Smooth muscle cell (in vitro differentiated cells): ENCODE data around the gene ZDHHC20. TPM values are rescaled to one million over a fixed set of nuclear protein-coding genes. Genes with fewer than 3 reads are reported as not detected.
"Not testable (repeated sequence)": the region's sequence is repeated elsewhere in the genome, so short reads cannot be mapped to it uniquely, and the experiment has no call there.

ENCODE experiments used
- DNase-seq: peaks from one replicate; lab custom pipeline; 2025; ENCODE audit not compliant: unreplicated experiment; lab: John Stamatoyannopoulos, UW
- H2AFZ ChIP-seq: fragments of 200-600 bp; sonication (generic); 2 replicates; pipeline ENCODE4 v1.6.0; 2016; ENCODE audit warnings: antibody characterized with exemption, low read depth, mild to moderate bottlenecking
- H3F3A ChIP-seq: fragments of 200-600 bp; sonication (generic); 2 replicates; pipeline ENCODE4 v1.6.0; 2017; ENCODE audit warnings: antibody characterized with exemption, low read depth
- H3K27ac ChIP-seq: fragments of 200-600 bp; sonication (generic); 2 replicates; pipeline ENCODE4 v1.5.1; 2016; ENCODE audit warnings: low read depth, mild to moderate bottlenecking
- H3K27me3 ChIP-seq: fragments of 200-600 bp; sonication (generic); 2 replicates; pipeline ENCODE4 v1.6.1; 2016; ENCODE audit warnings: low read depth, mild to moderate bottlenecking
- H3K36me3 ChIP-seq: fragments of 200-600 bp; sonication (generic); 2 replicates; pipeline ENCODE4 v1.5.1; 2016; ENCODE audit warnings: low read depth
- H3K4me1 ChIP-seq: fragments of 200-600 bp; sonication (generic); 2 replicates; pipeline ENCODE4 v1.5.1; 2016; ENCODE audit warnings: low read depth
- H3K4me2 ChIP-seq: fragments of 200-600 bp; sonication (generic); 2 replicates; pipeline ENCODE4 v1.6.0; 2016; ENCODE audit warnings: mild to moderate bottlenecking
- H3K4me3 ChIP-seq: fragments of 200-600 bp; sonication (generic); 2 replicates; pipeline ENCODE4 v1.5.1; 2016; ENCODE audit warnings: mild to moderate bottlenecking
- H3K79me2 ChIP-seq: fragments of 200-600 bp; sonication (generic); 2 replicates; pipeline ENCODE4 v1.6.0; 2016; ENCODE audit warnings: low read depth, mild to moderate bottlenecking
- H3K9ac ChIP-seq: fragments of 200-600 bp; sonication (generic); 2 replicates; pipeline ENCODE4 v1.6.0; 2016; ENCODE audit warnings: low read depth
- H3K9me3 ChIP-seq: fragments of 200-600 bp; sonication (generic); replicated peaks from 2 replicates; pipeline ENCODE4 v1.5.1; 2016; ENCODE audit warnings: low read depth
- H4K20me1 ChIP-seq: fragments of 200-600 bp; sonication (generic); 2 replicates; pipeline ENCODE4 v1.6.0; 2016; ENCODE audit warnings: low read depth
- CTCF ChIP-seq: fragments of 200-600 bp; sonication (generic); IDR thresholded peaks from 2 replicates; pipeline ENCODE4 v1.5.1; 2017; ENCODE audit warnings: borderline replicate concordance, mild to moderate bottlenecking, antibody characterized with exemption; ENCODE audit not compliant: insufficient read depth, poor library complexity, severe bottlenecking
- WGBS: methylation state at CpG from one replicate; pipeline ENCODE4 v1.1.7; 2016; ENCODE audit warnings: low lambda C conversion rate; 5-methylcytosine and 5-hydroxymethylcytosine counted together
- polyA plus RNA-seq: library from polyadenylated mRNA; unstranded; fragments of >200 nt; fragmentation: Nextera tagmentation; extraction: Ambion mirVana; gene quantifications from 2 replicates; pipeline ENCODE4 v1.2.1, GENCODE V29; 2016
- total RNA-seq: library from RNA; depleted of rRNA; stranded (reverse); fragments of >200 nt; gene quantifications from 2 replicates; pipeline ENCODE4 v1.2.3, GENCODE V29; 2014

ZDHHC20 gene
- total and polyA plus RNA-seq, 2 experiments from 2014 or later = 24.2 to 198 TPM

DNA sequence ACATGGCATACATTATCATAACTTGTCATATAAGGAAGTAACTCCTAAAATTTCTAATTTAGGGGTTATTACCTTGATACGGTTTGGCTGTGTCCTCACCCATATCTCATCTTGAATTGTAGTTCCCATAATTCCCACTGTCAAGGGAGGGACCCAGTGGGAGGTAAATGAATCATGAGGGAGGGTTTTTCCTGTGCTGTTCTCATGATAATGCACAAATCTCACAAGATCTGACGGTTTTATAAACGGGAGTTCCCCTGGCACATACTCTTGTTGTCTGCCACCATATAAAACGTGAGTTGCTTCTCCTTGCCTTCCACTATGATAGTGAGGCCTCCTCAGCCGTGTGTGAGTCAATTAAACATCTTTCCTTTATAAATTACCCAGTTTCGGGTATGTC, 76.0 kb downstream of the ZDHHC20 start:
- Histone ChIP-seq H3K4me2 (no peak overlapping the region), H3K36me3 (peaks cover 21% of the 10 kb centered on the region), H3K9me3 (peaks cover 3% of the 10 kb centered on the region), H3F3A (no peaks in the 10 kb centered on the region), H3K27me3 (no peaks in the 10 kb centered on the region), H3K4me3 (no peak overlapping the region), H4K20me1 (no peaks in the 10 kb centered on the region), H3K79me2 (no peaks in the 10 kb centered on the region), H3K27ac (no peak overlapping the region), H3K4me1 (no peaks in the 10 kb centered on the region), H2AFZ (no peak overlapping the region), H3K9ac (no peak overlapping the region)
- 94% methylated on average over 6 of the region's 6 CpGs for WGBS
- DNase-seq = no peak
- TF ChIP-seq CTCF = no peak

GRCh38 chr13:21376998-21377985, 81.8 kb downstream of the ZDHHC20 start:
- 94% methylated on average over 36 of the region's 36 CpGs for WGBS
- DNase-seq = not testable (repeated sequence)

GRCh38 chr13:21372530-21372929, 86.6 kb downstream of the ZDHHC20 start:
- H4K20me1 ChIP-seq = no peaks in the 10 kb centered on the region
- WGBS = 97% methylated on average over 1 of the region's 1 CpG
- no peak for DNase-seq
- H3F3A ChIP-seq = no peaks in the 10 kb centered on the region
- H3K4me3 ChIP-seq = no peak overlapping the region
- H3K79me2 ChIP-seq = no peaks in the 10 kb centered on the region
- H2AFZ ChIP-seq = no peak overlapping the region
- no peak overlapping the region for H3K4me2 ChIP-seq
- no peaks in the 10 kb centered on the region for H3K9me3 ChIP-seq
- H3K27ac ChIP-seq = no peak overlapping the region
- peaks cover 7% of the 10 kb centered on the region for H3K36me3 ChIP-seq
- H3K4me1 ChIP-seq = no peaks in the 10 kb centered on the region
- no peaks in the 10 kb centered on the region for H3K27me3 ChIP-seq
- no peak overlapping the region for H3K9ac ChIP-seq
- TF ChIP-seq CTCF = no peak

More at GRCh38 chr13:21376998-21377985, 81.8 kb downstream of the ZDHHC20 start:
- not testable (repeated sequence) for H3K4me2 ChIP-seq, H3K79me2 ChIP-seq, H3K9ac ChIP-seq, H3K4me1 ChIP-seq, H3K4me3 ChIP-seq, H3K27me3 ChIP-seq, H2AFZ ChIP-seq, H3K27ac ChIP-seq, H3K9me3 ChIP-seq, H4K20me1 ChIP-seq, H3F3A ChIP-seq
- peaks cover 14% of the 10 kb centered on the region for H3K36me3 ChIP-seq

GRCh38 chr13:21371011-21371410, 88.1 kb downstream of the ZDHHC20 start:
- H3K27ac ChIP-seq = no peak overlapping the region
- no peaks in the 10 kb centered on the region for H4K20me1 ChIP-seq
- H3K79me2 ChIP-seq = no peaks in the 10 kb centered on the region
- H3K4me3 ChIP-seq = no peak overlapping the region
- no peak for TF ChIP-seq CTCF
- no peaks in the 10 kb centered on the region for H3K4me1 ChIP-seq
- no peak overlapping the region for H3K9ac ChIP-seq
- no peak for DNase-seq
- no peak overlapping the region for H2AFZ ChIP-seq
- no peaks in the 10 kb centered on the region for H3K9me3 ChIP-seq
- no peaks in the 10 kb centered on the region for H3F3A ChIP-seq
- H3K36me3 ChIP-seq = peaks cover 3% of the 10 kb centered on the region
- H3K4me2 ChIP-seq = no peak overlapping the region
- H3K27me3 ChIP-seq = no peaks in the 10 kb centered on the region
- WGBS = 92% methylated on average over 7 of the region's 7 CpGs
